GM18526 (cell line): ENCODE results near the gene GARIN1A.

Experiments
- POLR2A ChIP-seq: IDR thresholded peaks from 3 replicates; pipeline ENCODE4 v1.6.1; 2011; ENCODE audit not compliant: insufficient read length; ENCODE audit errors: extremely low read depth

The GARIN1A gene

DNA sequence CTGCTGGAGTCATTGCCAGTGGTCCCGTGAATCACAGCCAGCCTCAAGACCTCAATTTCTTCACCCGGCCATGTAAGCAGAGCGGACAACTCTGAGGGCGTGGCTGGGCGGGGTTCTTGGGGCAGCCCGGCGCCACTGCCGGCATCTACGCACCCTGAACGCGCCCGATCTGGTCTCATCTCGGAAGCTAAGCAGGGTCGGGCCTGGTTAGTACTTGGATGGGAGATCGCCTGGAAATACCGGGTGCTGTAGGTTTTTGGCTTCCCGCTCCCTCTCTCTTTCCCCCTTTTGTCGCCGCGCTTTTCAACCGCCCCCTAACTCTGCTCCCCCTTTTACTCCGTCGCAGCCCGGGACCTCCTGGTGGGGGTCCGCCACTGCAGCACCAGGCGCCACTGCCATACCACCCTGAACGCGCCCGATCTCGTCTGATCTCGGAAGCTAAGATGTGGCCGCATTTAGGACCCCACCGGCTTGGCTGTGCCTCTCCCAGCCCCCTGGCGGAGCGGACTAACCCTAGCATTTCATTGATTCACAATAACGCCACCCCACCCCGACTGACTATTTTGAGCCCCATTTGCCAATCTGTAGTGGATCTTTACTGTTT, 25.3 kb downstream of the GARIN1A start:
- TF ChIP-seq POLR2A, result no peak

GRCh38 chr7:128699196-128699712, 27.2 kb downstream of the GARIN1A start:
- no peak for TF ChIP-seq POLR2A

GRCh38 chr7:128699895-128700294, 27.8 kb downstream of the GARIN1A start:
- no peak for TF ChIP-seq POLR2A

- TF ChIP-seq POLR2A, result no peak
Observed at GRCh38 chr7:128701062-128701785, 29.1 kb downstream of the GARIN1A start.

- TF ChIP-seq POLR2A, result no peak
Observed at GRCh38 chr7:128703609-128704241, 31.6 kb downstream of the GARIN1A start.

GRCh38 chr7:128705891-128706333, 33.8 kb downstream of the GARIN1A start:
- no peak for TF ChIP-seq POLR2A

DNA sequence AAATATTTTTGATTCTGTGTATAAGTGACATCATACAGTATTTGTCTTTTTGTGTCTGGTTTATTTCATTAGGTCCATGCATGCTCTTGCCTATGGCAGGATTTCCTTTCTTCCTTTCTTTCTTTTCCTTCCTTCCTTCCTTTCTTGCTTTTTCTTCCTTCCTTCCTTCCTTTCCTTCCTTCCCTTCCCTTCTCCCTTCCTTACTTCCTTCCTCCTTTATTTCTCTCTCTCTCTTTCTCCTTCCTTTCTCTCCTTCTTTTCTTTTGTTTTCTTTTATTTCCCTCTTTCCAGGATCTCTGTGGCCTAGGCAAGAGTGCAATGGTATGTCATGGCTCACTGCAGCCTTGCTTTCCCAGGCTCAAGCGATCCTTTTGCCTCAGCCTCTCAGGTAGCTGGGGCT, 35.7 kb downstream of the GARIN1A start:
- TF ChIP-seq POLR2A, result no peak

- no peak for TF ChIP-seq POLR2A
Observed at GRCh38 chr7:128708235-128708634, 36.1 kb downstream of the GARIN1A start.

- TF ChIP-seq POLR2A, result no peak
Observed at GRCh38 chr7:128708824-128709223, 36.7 kb downstream of the GARIN1A start.

GRCh38 chr7:128710481-128710880, 38.4 kb downstream of the GARIN1A start:
- TF ChIP-seq POLR2A, result no peak

DNA sequence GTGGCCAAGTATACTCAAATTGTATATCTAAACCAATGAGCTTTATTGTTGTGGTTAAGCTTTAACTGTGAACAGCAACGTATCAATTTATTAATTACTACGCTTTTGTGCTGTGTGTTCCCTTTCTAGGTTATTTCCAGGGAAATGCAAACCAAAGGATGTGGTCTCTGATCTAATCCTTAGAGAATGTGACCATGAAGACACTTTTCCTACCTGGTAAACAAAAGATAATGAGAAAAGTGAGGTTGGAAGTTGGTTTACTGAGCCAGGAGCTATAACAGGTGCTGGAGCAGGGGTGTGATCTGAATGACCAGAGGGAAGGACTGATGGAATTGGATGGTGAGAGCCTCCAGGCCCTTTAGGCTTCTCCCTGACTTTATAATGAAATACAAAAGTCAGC, 41.7 kb downstream of the GARIN1A start:
- no peak for TF ChIP-seq POLR2A

- TF ChIP-seq POLR2A, result no peak
Observed at GRCh38 chr7:128714701-128715495, 42.8 kb downstream of the GARIN1A start.

- no peak for TF ChIP-seq POLR2A
Observed at GRCh38 chr7:128718967-128719642, 47.0 kb downstream of the GARIN1A start.

- TF ChIP-seq POLR2A, result no peak
Observed at GRCh38 chr7:128721376-128721775, 49.3 kb downstream of the GARIN1A start.
